Vagina (tissue), 2 donors: Measurements from ENCODE around the gene FGF1. TPM values are rescaled to one million over a fixed set of nuclear protein-coding genes. Genes with fewer than 3 reads are reported as not detected.

Source experiments
- DNase-seq, 2 donors: peaks; one replicate each; pipeline ENCODE4 v3.0.0-alpha.2; 2017; ENCODE audit errors: extremely low spot score in 2 of 2
- H3K27ac ChIP-seq: fragments of 200-600 bp; sonication (generic); one replicate; pipeline ENCODE4 v1.5.1; 2019
- H3K27me3 ChIP-seq: fragments of 200-600 bp; sonication (generic); one replicate; pipeline ENCODE4 v1.5.1; 2019
- H3K36me3 ChIP-seq, 2 donors: fragments of 200-600 bp; sonication (generic); one replicate each; pipeline ENCODE4 v1.5.1; 2017 to 2019
- H3K4me1 ChIP-seq: fragments of 200-600 bp; sonication (generic); one replicate; pipeline ENCODE4 v1.5.1; 2019
- H3K4me3 ChIP-seq, 2 donors: fragments of 200-600 bp; sonication (generic); 1 replicate in 1 of 2; 2 replicates in 1 of 2; pipeline ENCODE4 v1.5.1; 2016 to 2019
- H3K9me3 ChIP-seq: fragments of 200-600 bp; sonication (generic); one replicate; pipeline ENCODE4 v1.5.1; 2019
- CTCF ChIP-seq, 3 experiments: fragments of 450-650 bp in 2 of 3; fragments of 200-600 bp in 1 of 3; sonication (generic) in 1 of 3; IDR thresholded peaks; one replicate each; pipeline ENCODE4 v1.5.1; 2017 to 2019; ENCODE audit warnings: antibody characterized with exemption in 3 of 3, mild to moderate bottlenecking in 2 of 3, moderate library complexity in 2 of 3
- POLR2A ChIP-seq, 2 donors: fragments of 450-650 bp; IDR thresholded peaks; one replicate each; pipeline ENCODE4 v1.6.1; 2017; ENCODE audit warnings: antibody characterized with exemption in 2 of 2, mild to moderate bottlenecking in 2 of 2, moderate library complexity in 2 of 2
- POLR2AphosphoS5 ChIP-seq, 2 donors: sonication (generic); formaldehyde crosslinking; IDR thresholded peaks; one replicate each; pipeline ENCODE4 v1.9.0; 2017; ENCODE audit warnings: antibody characterized with exemption in 2 of 2, mild to moderate bottlenecking in 2 of 2, low read depth in 1 of 2; ENCODE audit not compliant: insufficient read depth in 1 of 2
- intact Hi-C: fragments of 100-400 bp; cut with DNase I; formaldehyde crosslinking; loops from one replicate; pipeline ENCODE4 v1.15.1; 2023
- total RNA-seq: library from RNA; depleted of rRNA; stranded (reverse); fragments of >200 nt; gene quantifications from one replicate; pipeline ENCODE4 v1.2.3, GENCODE V29; 2016

FGF1 gene
- total RNA-seq, 1 donor from 2014 or later = 2.0 TPM

GRCh38 chr5:142627383-142628217, 58.3 kb downstream of the FGF1 start:
- Histone ChIP-seq H3K9me3 (no peaks in the 10 kb centered on the region), H3K4me1 (no peaks in the 10 kb centered on the region), H3K4me3 (no peak overlapping the region), H3K36me3 (no peaks in the 10 kb centered on the region), H3K27me3 (no peaks in the 10 kb centered on the region), H3K27ac (no peak overlapping the region)
- no peak for TF ChIP-seq CTCF (IDR thresholded peaks at IDR 0.05)
- no peak for TF ChIP-seq POLR2A (IDR thresholded peaks at IDR 0.05)
- TF ChIP-seq POLR2AphosphoS5 (IDR thresholded peaks at IDR 0.05; ENCODE audit: insufficient read depth in 1 of 2, low read depth in 1 of 2) = no peak
- no peak for DNase-seq
- intact Hi-C loops = no loop called here

- TF ChIP-seq CTCF (IDR thresholded peaks at IDR 0.05) (no peak), POLR2AphosphoS5 (IDR thresholded peaks at IDR 0.05; ENCODE audit: insufficient read depth in 1 of 2, low read depth in 1 of 2) (no peak), POLR2A (IDR thresholded peaks at IDR 0.05) (no peak)
- Histone ChIP-seq H3K9me3 (no peaks in the 10 kb centered on the region), H3K27me3 (no peaks in the 10 kb centered on the region), H3K4me3 (no peak overlapping the region), H3K4me1 (no peaks in the 10 kb centered on the region), H3K36me3 (no peaks in the 10 kb centered on the region), H3K27ac (no peak overlapping the region)
- intact Hi-C loops = no loop called here
- no peak for DNase-seq
Measured at GRCh38 chr5:142626786-142627185, 59.1 kb downstream of the FGF1 start.

GRCh38 chr5:142626099-142626498, 59.8 kb downstream of the FGF1 start:
- Histone ChIP-seq H3K36me3 (no peaks in the 10 kb centered on the region), H3K27ac (no peak overlapping the region), H3K9me3 (no peaks in the 10 kb centered on the region), H3K27me3 (no peaks in the 10 kb centered on the region), H3K4me1 (no peaks in the 10 kb centered on the region), H3K4me3 (no peak overlapping the region)
- intact Hi-C loops = no loop called here
- no peak for DNase-seq
- TF ChIP-seq CTCF (IDR thresholded peaks at IDR 0.05) (no peak), POLR2A (IDR thresholded peaks at IDR 0.05) (no peak), POLR2AphosphoS5 (IDR thresholded peaks at IDR 0.05; ENCODE audit: insufficient read depth in 1 of 2, low read depth in 1 of 2) (no peak)

GRCh38 chr5:142621227-142621626, 64.7 kb downstream of the FGF1 start:
- Histone ChIP-seq H3K36me3 (no peaks in the 10 kb centered on the region), H3K9me3 (no peaks in the 10 kb centered on the region), H3K27ac (no peak overlapping the region), H3K4me3 (no peak overlapping the region), H3K27me3 (no peaks in the 10 kb centered on the region), H3K4me1 (no peaks in the 10 kb centered on the region)
- intact Hi-C loops = no loop called here
- no peak for TF ChIP-seq POLR2A (IDR thresholded peaks at IDR 0.05)
- no peak for DNase-seq

GRCh38 chr5:142619815-142620214, 66.1 kb downstream of the FGF1 start:
- no peaks in the 10 kb centered on the region for H3K36me3 ChIP-seq
- H3K27me3 ChIP-seq = no peaks in the 10 kb centered on the region
- TF ChIP-seq CTCF (IDR thresholded peaks at IDR 0.05) (no peak), POLR2A (IDR thresholded peaks at IDR 0.05) (no peak), POLR2AphosphoS5 (IDR thresholded peaks at IDR 0.05; ENCODE audit: insufficient read depth in 1 of 2, low read depth in 1 of 2) (no peak)
- intact Hi-C loops = no loop called here
- no peak overlapping the region for H3K27ac ChIP-seq
- no peaks in the 10 kb centered on the region for H3K4me1 ChIP-seq
- H3K9me3 ChIP-seq = no peaks in the 10 kb centered on the region
- H3K4me3 ChIP-seq = no peak overlapping the region
- DNase-seq = no peak
